Measurements from ENCODE around the gene SIPA1L3. TPM values are rescaled to one million over a fixed set of nuclear protein-coding genes. Genes with fewer than 3 reads are reported as not detected.

The SIPA1L3 gene
- total and polyA plus RNA-seq, 2 of the 13 experiments (the other 11 are each of a cell fraction or from before 2014, with no cell fraction given) = 5.5 to 7.7 TPM

DNA sequence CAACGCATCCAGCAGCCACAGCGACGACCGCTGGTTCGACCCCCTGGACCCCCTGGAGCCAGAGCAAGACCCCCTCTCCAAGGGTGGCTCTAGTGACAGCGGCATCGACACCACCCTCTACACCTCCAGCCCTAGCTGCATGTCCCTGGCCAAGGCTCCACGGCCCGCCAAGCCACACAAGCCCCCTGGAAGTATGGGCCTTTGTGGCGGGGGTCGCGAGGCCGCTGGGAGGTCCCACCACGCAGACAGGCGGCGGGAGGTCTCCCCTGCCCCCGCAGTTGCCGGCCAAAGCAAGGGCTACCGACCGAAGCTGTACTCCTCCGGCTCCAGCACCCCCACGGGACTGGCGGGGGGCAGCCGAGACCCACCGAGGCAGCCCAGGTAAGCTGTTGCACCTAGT, 257.5 kb downstream of the SIPA1L3 start (continued):
- TF ChIP-seq SCMH1 (CRISPR knock-in tag; IDR thresholded peaks at IDR 0.05; ENCODE audit: borderline replicate concordance) (no peak), RXRA (CRISPR knock-in tag; IDR thresholded peaks at IDR 0.05) (no peak), KLF12 (CRISPR knock-in tag; IDR thresholded peaks at IDR 0.05; ENCODE audit: borderline replicate concordance) (no peak), KLF11 (CRISPR knock-in tag; IDR thresholded peaks at IDR 0.05) (no peak)

DNA sequence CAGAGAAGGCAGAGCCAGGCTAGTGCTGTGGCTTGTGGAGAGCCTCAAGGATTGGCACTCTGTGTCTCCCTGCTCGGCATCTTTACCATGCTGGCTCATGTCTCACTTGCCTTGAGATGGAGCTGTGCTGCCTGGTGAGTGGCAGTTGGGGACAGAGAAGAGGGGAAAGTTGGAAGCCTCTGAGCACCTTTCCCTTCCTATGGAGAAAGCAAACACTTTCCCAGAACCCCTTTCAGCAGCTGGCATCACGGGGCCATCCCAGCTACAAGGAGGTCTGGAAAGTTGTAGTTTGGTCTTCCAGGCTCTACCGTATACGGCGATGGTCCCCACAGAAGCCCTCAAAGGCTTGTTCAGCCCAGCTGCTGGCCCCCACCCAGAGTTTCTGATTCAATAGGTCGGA, 258.3 kb downstream of the SIPA1L3 start:
- intact Hi-C loops (cut with micrococcal nuclease; ENCODE audit: unreplicated experiment) (no loop called here), in situ Hi-C loops (cut with HindIII; ENCODE audit: extremely low pct_ligation_motif_present, low pct_unique_long_range_greater_than_20kb) (no loop called here)
- WGBS (ENCODE audit: low lambda C conversion rate) = 95% methylated on average over 6 of the region's 6 CpGs
- Histone ChIP-seq H2AFZ (ENCODE audit: low read length) (no peak overlapping the region), H4K20me1 (ENCODE audit: insufficient read depth, low read length) (no peaks in the 10 kb centered on the region), H3K36me3 (replicated peaks in 1 of 2; ENCODE audit: control insufficient read depth in 1 of 2, insufficient read depth in 2 of 2, low read length in 2 of 2) (peaks cover 10 to 37% of the 10 kb centered on the region in 2 experiments; a peak in 4 of 5 replicates), H3K4me3 (replicated peaks in 1 of 3; ENCODE audit: insufficient read depth in 1 of 3, low read depth in 2 of 3, low read length in 3 of 3) (no peak overlapping the region), H3K4me1 (ENCODE audit: insufficient read depth, low read length) (no peaks in the 10 kb centered on the region), H3K27me3 (ENCODE audit: control insufficient read depth in 1 of 2, insufficient read depth in 2 of 2, low read length in 2 of 2) (no peaks in the 10 kb centered on the region), H3K27ac (ENCODE audit: extremely low read length, insufficient read depth, low read length) (no peak overlapping the region), H3K4me2 (ENCODE audit: low read depth, low read length) (no peak overlapping the region), H3K79me2 (ENCODE audit: insufficient read depth, low read length) (no peaks in the 10 kb centered on the region), H3K9ac (ENCODE audit: insufficient read depth, low read depth, low read length) (no peak overlapping the region), H3K9me3 (ENCODE audit: low read length) (peaks cover 9% of the 10 kb centered on the region; the same call in 1 of the 2 replicates)
- ChIA-PET POLR2A (no interaction called here), CTCF (ENCODE audit: low intra/inter-chr PET ratio, low total read pairs) (no interaction called here)
- DNase-seq (ENCODE audit: low spot score) = no peak
- ATAC-seq = no peak
- BruUV-seq (replicated peaks) = no TSS peak
- no peak for FAIRE-seq
- no peak for TF ChIP-seq ZNF547 (CRISPR knock-in tag; IDR thresholded peaks at IDR 0.05)
- TF ChIP-seq SATB2 (CRISPR knock-in tag; IDR thresholded peaks at IDR 0.05) = no peak
- TF ChIP-seq FOXM1 (CRISPR knock-in tag; IDR thresholded peaks at IDR 0.05) = no peak
- TF ChIP-seq, protein P1, sequence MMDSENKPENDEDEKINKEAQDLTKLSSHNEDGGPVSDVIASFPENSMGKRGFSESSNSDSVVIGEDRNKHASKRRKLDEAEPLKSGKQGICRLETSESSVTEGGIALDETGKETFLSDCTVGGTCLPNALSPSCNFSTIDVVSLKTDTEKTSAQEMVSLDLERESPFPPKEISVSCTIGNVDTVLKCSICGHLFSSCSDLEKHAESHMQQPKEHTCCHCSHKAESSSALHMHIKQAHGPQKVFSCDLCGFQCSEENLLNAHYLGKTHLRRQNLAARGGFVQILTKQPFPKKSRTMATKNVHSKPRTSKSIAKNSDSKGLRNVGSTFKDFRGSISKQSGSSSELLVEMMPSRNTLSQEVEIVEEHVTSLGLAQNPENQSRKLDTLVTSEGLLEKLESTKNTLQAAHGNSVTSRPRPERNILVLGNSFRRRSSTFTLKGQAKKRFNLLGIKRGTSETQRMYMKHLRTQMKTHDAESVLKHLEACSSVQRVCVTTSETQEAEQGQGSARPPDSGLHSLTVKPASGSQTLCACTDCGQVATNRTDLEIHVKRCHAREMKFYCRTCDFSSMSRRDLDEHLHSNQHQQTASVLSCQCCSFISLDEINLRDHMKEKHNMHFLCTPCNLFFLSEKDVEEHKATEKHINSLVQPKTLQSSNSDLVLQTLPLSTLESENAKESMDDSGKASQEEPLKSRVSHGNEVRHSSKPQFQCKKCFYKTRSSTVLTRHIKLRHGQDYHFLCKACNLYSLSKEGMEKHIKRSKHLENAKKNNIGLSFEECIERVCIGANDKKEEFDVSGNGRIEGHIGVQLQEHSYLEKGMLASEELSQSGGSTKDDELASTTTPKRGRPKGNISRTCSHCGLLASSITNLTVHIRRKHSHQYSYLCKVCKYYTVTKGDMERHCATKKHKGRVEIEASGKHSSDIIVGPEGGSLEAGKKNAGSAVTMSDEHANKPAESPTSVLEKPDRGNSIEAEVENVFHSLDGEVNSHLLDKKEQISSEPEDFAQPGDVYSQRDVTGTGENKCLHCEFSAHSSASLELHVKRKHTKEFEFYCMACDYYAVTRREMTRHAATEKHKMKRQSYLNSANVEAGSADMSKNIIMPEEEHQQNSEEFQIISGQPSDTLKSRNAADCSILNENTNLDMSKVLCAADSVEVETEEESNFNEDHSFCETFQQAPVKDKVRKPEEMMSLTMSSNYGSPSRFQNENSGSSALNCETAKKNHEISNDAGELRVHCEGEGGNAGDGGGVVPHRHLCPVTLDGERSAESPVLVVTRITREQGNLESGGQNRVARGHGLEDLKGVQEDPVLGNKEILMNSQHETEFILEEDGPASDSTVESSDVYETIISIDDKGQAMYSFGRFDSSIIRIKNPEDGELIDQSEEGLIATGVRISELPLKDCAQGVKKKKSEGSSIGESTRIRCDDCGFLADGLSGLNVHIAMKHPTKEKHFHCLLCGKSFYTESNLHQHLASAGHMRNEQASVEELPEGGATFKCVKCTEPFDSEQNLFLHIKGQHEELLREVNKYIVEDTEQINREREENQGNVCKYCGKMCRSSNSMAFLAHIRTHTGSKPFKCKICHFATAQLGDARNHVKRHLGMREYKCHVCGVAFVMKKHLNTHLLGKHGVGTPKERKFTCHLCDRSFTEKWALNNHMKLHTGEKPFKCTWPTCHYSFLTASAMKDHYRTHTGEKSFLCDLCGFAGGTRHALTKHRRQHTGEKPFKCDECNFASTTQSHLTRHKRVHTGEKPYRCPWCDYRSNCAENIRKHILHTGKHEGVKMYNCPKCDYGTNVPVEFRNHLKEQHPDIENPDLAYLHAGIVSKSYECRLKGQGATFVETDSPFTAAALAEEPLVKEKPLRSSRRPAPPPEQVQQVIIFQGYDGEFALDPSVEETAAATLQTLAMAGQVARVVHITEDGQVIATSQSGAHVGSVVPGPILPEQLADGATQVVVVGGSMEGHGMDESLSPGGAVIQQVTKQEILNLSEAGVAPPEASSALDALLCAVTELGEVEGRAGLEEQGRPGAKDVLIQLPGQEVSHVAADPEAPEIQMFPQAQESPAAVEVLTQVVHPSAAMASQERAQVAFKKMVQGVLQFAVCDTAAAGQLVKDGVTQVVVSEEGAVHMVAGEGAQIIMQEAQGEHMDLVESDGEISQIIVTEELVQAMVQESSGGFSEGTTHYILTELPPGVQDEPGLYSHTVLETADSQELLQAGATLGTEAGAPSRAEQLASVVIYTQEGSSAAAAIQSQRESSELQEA (CRISPR knock-in tag; IDR thresholded peaks at IDR 0.05; ENCODE audit: not compliant biosample characterization) = no peak
- no peak for TF ChIP-seq ZNF33A (CRISPR knock-in tag; IDR thresholded peaks at IDR 0.05; ENCODE audit: borderline replicate concordance)
- TF ChIP-seq REPIN1 (CRISPR knock-in tag; IDR thresholded peaks at IDR 0.05; ENCODE audit: borderline replicate concordance, low read depth) = no peak
- TF ChIP-seq ZNF816 (CRISPR knock-in tag; IDR thresholded peaks at IDR 0.05; ENCODE audit: borderline replicate concordance) = no peak
- TF ChIP-seq SP140L (CRISPR knock-in tag; IDR thresholded peaks at IDR 0.05; ENCODE audit: borderline replicate concordance) = no peak
- TF ChIP-seq FIP1L1 (IDR thresholded peaks at IDR 0.05; ENCODE audit: borderline replicate concordance, insufficient read depth, low read depth, low read length) = no peak
- TF ChIP-seq ZNF777 (CRISPR knock-in tag; IDR thresholded peaks at IDR 0.05) = no peak
- no peak for TF ChIP-seq ZBTB26 (CRISPR knock-in tag; IDR thresholded peaks at IDR 0.05; ENCODE audit: borderline replicate concordance)
- no peak for TF ChIP-seq ZNF256 (CRISPR knock-in tag; conservative IDR thresholded peaks at IDR 0.05)
